Left colon (tissue), 2 donors: Measurements from ENCODE around the gene RPSA. TPM values are rescaled to one million over a fixed set of nuclear protein-coding genes. Genes with fewer than 3 reads are reported as not detected.
"Not testable (repeated sequence)": the region's sequence is repeated elsewhere in the genome, so short reads cannot be mapped to it uniquely, and the experiment has no call there.

ENCODE experiments used
- ATAC-seq: fragments of 200-7000 bp; cut with Tn5 transposase; one replicate; pipeline ENCODE4 v1.9.1; 2020; ENCODE audit warnings: mild to moderate bottlenecking, moderate library complexity
- DNase-seq, 2 donors: peaks; one replicate each; pipeline ENCODE4 v3.0.0-alpha.2; 2020
- intact Hi-C, 2 donors: fragments of 100-400 bp; cut with DNase I in 1 of 2; cut with micrococcal nuclease in 1 of 2; formaldehyde crosslinking; loops; one replicate each; pipeline versions ENCODE4 v1.11.2 to v1.14.0; 2022; cut with DNase I, micrococcal nuclease
- long read RNA-seq: library from polyadenylated mRNA; unstranded; transcript quantifications from one replicate; pipeline ENCODE4 v2.0.0, GENCODE V29; 2021
- total RNA-seq, 2 donors: library from RNA; stranded (reverse); fragmentation: NEBNext Ultra II Directional; extraction: Animal tissue kit (Norgen Biotek cat#: 25700); gene quantifications; one replicate each; pipeline ENCODE4 v1.2.1, GENCODE V29; 2021
- donor health status: DM: no; HTN: no; CAD: no.
- donor health status: DM: yes; HTN: yes; CAD: no.

Gene RPSA
- 100 to 1,000 TPM; 888 to 967 TPM for total RNA-seq
- long read RNA-seq, transcript RPSA-201 (7 exons, 1,171 nt) = major isoform, 161 of 180 reads
- long read RNA-seq, partial matches to known transcripts = 1 of 180 reads
- long read RNA-seq, other reads (novel, unspliced or antisense) = 14 of 180 reads

GRCh38 chr3:39406368-39407258 lies at the start of gene RPSA:
RPSA (plus strand) TSS chr3:39406720; CDS start chr3:39407654, 934 bp downstream.
- DNase-seq (peak; percentile 95 to 98), ATAC-seq (peak; percentile 89)
- intact Hi-C loops = no loop called here

GRCh38 chr3:39358333-39358732 lies 48.2 kb upstream of the RPSA start:
- DNase-seq (no peak), ATAC-seq (no peak)
- intact Hi-C loops = no loop called here

DNA sequence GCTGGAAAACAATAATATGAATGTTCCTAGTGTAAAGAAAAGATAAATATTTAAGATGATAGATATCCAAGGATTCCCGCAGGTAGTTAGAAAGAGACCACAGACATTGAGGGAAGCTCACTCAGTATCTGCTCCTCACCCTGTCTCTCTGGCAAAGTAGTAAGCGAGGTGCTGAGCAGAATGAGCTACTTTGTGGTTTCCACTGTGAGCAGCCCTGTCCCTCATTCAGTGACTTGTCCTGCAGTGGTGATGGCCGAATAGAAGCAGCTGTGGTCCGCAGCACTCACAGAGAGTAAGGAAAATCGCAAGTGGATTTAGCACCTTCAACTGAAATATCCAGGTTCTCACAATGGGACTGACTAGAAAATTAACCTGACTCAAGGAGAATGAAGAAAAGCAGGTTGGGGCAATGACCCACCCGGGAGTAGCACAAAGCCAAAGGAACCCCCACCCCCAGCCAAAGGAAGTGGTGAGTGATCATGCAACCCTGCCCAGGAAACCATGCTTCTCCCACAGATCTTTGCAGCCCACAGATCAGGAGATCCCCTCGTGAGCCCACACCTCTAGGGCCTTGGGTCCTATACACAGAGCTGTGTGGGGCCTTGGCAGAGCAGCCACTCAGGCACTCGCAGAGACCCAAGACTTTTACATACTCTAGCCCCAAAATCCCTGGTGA lies 45.1 kb upstream of the RPSA start:
- DNase-seq (no peak), ATAC-seq (no peak)
- intact Hi-C loops = no loop called here

DNA sequence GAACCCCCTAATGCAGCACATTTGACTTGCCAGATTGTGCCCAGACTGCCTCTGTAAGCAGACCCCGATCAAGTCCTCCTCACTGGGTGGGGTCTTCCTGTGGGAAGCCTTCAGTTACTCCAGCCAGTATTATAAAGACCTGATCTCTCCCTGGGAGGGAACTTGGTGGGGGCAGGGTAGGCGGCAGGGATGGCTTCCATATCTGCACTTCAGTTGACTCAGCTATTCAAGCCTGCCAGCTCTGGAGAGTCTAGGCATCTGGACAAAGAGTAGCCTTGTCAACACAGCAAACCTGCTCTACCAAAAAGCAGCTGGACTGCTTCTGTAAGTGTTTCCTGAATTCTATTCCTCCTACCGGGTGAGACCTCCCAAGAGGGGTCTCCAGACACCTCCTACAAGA lies 44.3 kb upstream of the RPSA start:
- ATAC-seq = no peak
- no peak for DNase-seq
- intact Hi-C loops = no loop called here

GRCh38 chr3:39362812-39363211 lies 43.7 kb upstream of the RPSA start:
- intact Hi-C loops = no loop called here
- ATAC-seq (no peak), DNase-seq (no peak)

GRCh38 chr3:39370450-39370849 lies 36.1 kb upstream of the RPSA start:
- ATAC-seq, DNase-seq, intact Hi-C loops: not testable (repeated sequence)

DNA sequence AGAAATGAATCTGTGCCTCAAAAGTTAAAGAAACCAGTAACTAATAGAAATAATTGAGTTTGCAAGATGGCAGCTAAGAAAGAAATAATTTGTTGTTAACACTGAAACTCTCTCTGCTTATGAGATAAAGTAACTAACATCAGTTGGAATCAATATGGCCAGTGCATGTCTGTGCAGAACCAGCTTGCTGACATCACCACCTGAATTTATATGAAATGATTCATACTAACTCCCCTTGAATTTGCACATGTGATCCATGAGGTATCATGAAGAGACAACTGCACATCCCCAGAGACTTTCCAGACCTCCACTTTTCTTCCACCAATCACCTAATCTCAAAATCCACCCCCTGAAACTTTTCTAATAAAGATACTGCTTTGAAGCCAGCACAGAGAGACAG lies 33.7 kb upstream of the RPSA start:
- ATAC-seq (no peak), DNase-seq (no peak)
- intact Hi-C loops = no loop called here

DNA sequence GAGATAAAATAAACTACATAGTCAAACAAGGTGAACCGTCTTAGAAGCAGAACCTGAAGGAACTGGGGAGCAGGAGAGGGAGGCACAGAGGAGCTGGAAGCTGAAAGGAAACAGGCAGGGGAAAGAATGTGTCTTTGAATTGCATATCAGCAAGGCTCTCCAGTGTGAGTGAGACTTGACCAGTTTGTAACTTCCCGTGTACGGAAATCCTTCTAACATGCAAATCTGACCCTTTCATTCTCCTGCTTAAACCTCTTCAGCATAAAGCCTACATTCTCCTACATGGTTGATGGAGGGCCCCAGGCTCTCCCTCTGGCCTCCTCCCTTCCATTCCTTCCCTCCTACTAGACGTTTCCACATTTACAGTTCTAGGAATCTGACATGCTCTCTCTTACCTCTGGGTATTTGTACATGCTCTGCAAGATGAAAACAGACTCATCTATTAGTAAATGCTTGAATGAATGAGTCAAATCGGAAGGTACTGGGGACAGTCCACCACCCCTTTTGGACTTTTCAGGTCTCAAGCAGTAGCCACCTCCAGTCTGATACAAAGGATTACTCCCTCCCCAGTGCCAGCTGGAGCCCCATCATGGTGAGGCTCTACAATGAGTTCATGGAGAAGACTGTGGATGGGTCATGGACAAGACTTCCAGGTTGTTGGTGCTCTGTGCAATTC lies 29.4 kb upstream of the RPSA start:
- no peak for DNase-seq
- intact Hi-C loops = no loop called here
- ATAC-seq = no peak

DNA sequence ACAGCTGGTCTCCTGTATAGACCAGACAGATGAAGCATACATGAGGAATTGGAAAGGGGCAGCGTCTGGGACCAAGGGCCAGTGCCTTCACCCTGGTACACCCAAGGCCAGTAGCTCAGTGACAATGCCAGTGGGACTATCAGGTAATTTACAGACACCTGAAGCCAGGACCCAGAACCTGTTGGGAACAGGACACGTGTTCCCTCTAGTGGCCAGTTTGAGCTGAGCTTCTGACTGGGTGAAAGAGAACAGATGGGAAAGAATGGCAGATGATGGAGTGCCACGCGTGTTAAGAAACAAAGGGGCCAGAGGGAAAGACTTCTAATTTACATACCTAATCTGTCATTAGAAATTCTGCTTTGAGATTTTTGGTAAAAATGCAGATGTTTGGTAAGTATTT lies 28.4 kb upstream of the RPSA start:
- ATAC-seq (peak; percentile 90), DNase-seq (peak; percentile 59 to 76)
- intact Hi-C loops = no loop called here

- intact Hi-C loops = no loop called here
- no peak for DNase-seq
- ATAC-seq = no peak
Observed at GRCh38 chr3:39378957-39379777, 27.4 kb upstream of the RPSA start.

GRCh38 chr3:39379778-39380155 lies 26.8 kb upstream of the RPSA start:
- ATAC-seq (no peak), DNase-seq (no peak)
- intact Hi-C loops = no loop called here

DNA sequence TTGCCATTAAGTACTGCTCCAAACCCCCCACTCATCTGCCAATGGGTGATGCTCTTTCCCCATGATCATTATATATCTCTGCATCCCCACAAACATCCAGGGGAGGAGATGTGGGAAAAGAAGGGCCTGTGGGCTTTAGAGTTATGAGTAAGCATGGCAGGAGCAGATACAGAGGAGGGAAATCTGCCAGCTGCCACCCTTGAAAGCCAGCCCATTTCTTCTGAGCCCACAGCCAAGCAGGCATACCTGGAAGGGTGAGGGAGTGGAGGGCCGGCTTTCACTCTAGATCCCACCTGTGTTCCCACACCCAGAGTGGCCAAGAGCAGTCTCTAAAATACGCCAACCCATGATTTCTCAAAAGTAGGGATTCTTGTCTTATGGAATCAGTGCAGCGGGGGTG lies 25.1 kb upstream of the RPSA start:
- ATAC-seq = no peak
- DNase-seq = no peak
- intact Hi-C loops = no loop called here

DNA sequence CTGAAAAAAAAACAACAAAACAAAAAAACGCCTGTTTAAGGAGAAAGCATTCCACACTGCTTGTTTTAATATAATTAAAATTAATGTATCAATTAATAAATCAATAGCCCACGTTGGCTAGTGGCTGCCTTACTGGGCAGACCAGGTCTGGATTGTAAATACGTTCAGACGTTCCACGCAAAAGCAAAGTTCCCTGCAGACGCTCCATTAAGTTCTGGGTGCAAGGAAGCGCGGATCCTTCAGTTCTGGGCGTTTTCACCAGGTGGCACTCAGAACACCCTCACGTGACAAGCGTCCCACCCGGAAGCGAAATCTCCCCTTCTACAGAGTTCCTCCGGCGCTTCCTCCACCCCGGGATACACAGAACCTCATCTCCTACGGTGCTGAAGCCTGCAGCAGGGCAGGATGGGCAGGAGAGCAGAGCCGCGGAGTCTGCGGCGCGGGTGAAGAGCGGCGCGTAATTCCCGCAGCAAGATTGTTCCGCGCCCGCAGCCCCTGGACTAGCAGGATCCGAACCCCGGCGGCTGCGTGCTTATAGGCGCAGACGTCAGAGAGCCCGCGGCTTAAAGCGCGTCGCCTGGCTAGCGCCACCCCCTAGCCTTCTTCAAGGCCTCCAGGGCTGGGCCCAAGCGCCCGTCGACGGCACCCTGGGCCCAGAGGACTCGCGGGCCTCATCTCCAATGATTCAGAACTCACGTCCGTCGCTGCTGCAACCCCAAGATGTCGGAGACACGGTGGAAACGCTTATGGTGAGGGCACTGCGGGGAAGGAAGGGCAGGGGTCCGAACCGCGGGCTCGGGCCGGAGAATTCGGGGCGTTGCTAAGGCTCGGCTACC lies 23.3 kb upstream of the RPSA start, which contains the start of gene SLC25A38:
Gene SLC25A38, plus strand, starts transcription at position 326 of the 836 bp plus-strand sequence. Its CDS starts 355 bp downstream, at position 681.
- intact Hi-C loops = no loop called here
- peak; percentile 87 to 90 for DNase-seq
- ATAC-seq = peak; percentile 77

- ATAC-seq (peak; percentile 86), DNase-seq (peak; percentile 97 to 99)
- intact Hi-C loops = no loop called here
Observed at GRCh38 chr3:39383881-39384664, 22.4 kb upstream of the RPSA start.

GRCh38 chr3:39384665-39385000 lies 21.9 kb upstream of the RPSA start:
- ATAC-seq (no peak), DNase-seq (no peak)
- intact Hi-C loops = no loop called here

DNA sequence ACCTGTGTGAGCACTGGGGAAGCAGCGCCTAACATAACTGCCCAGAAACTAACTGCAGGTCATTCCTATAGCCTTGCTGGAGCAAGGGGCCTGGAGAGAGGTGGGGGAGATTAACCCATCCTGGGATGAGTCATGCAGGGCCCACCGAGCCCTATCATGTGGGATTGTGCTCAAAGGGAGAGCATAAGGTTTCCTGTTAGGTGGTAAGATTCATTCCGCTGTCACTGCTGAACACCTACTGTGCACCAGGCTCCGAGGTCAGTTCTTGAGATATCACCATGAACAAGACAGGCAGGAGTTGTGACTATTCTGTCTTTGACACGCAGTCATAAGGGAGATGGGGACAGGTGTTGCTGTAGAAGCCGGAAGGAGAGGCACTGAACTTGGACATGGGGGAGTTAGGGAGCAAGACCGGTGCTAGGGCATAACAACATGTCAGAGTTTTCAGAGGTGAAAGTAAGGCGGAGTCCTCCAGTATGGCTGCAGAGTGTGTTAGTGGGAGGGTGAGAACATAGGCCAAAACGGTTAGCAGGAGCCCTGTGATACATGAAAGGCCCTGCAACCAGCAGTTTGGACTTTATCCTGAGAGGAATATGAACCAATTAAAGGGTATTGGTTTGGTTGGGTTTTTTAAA lies 20.9 kb upstream of the RPSA start:
- no peak for DNase-seq
- no peak for ATAC-seq
- intact Hi-C loops = no loop called here

DNA sequence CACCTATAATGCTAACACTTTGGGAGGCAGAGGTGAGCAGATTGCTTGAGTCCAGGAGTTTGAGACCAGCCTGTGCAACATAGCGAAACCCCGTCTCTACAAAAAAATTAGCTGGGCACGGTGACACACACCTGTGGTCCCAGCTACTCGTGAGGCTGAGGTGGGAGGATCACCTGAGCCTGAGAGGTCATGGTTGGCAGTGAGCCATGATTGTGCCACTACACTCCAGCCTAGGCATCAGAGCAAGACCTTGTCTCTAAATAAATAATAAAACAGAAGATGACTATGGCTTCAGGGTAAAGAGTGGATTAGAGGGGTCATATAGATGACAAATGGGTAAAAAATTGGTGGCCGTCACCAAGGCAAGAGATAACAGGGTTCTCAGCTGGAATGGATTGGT lies 20.2 kb upstream of the RPSA start:
- intact Hi-C loops = no loop called here
- ATAC-seq = no peak
- DNase-seq = no peak
